ENCODE data around the gene AK5.

Gene AK5

DNA sequence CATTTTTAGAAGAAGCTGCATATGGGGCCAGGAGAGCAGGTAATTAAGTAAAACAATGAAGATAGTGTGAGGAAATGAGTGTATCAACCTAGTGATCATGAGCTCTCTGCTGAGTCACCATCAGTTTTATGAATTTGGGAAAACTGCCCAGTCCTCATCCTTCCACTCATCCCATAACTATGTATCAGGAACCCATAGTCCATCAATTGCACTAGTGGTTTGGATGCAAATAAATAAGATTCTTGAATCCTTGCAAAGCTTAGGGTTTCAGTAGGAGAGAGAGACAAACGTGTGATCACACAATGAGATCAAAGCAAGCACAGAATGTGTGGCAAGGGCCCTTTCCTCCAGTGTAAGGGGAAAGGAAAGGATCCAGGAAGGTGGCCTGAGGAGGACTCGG is 255.0 kb downstream of the AK5 start:
- no peak for TF ChIP-seq EZH2phosphoT487 (IDR thresholded peaks at IDR 0.05; ENCODE audit: low read depth)
- no peak for TF ChIP-seq CTCF (IDR thresholded peaks at IDR 0.05; ENCODE audit: low read depth, low read length)
- Histone ChIP-seq H4K20me1 (ENCODE audit: insufficient read depth, low read length) (no peaks in the 10 kb centered on the region), H3K79me2 (ENCODE audit: low read length) (no peaks in the 10 kb centered on the region), H3K4me2 (ENCODE audit: low read length) (no peak overlapping the region), H3K4me1 (ENCODE audit: low read length) (peaks cover 32% of the 10 kb centered on the region), H3K27ac (ENCODE audit: low read length) (no peak overlapping the region), H3K9ac (ENCODE audit: low read length) (no peak overlapping the region), H3K9me3 (ENCODE audit: insufficient read depth, low read length) (no peaks in the 10 kb centered on the region), H3K36me3 (replicated peaks; ENCODE audit: low read depth, low read length) (no peaks in the 10 kb centered on the region), H3K27me3 (ENCODE audit: low read depth, low read length) (no peaks in the 10 kb centered on the region), H3K4me3 (ENCODE audit: low read length) (no peak overlapping the region), H2AFZ (ENCODE audit: low read depth, low read length) (no peak overlapping the region)

- Histone ChIP-seq H4K20me1 (ENCODE audit: insufficient read depth, low read length) (no peaks in the 10 kb centered on the region), H3K36me3 (replicated peaks; ENCODE audit: low read depth, low read length) (no peaks in the 10 kb centered on the region), H3K27ac (ENCODE audit: low read length) (peak overlapping the region; percentile 57; the same call in 1 of the 2 replicates), H3K4me1 (ENCODE audit: low read length) (peaks cover 32% of the 10 kb centered on the region), H3K4me3 (ENCODE audit: low read length) (peak overlapping the region; percentile 16; the same call in 1 of the 2 replicates), H3K27me3 (ENCODE audit: low read depth, low read length) (no peaks in the 10 kb centered on the region), H3K79me2 (ENCODE audit: low read length) (no peaks in the 10 kb centered on the region), H2AFZ (ENCODE audit: low read depth, low read length) (peak overlapping the region; percentile 27; the same call in 1 of the 2 replicates), H3K9me3 (ENCODE audit: insufficient read depth, low read length) (no peaks in the 10 kb centered on the region), H3K9ac (ENCODE audit: low read length) (no peak overlapping the region), H3K4me2 (ENCODE audit: low read length) (peak overlapping the region; percentile 75)
- TF ChIP-seq CTCF (IDR thresholded peaks at IDR 0.05; ENCODE audit: low read depth, low read length) (no peak), EZH2phosphoT487 (IDR thresholded peaks at IDR 0.05; ENCODE audit: low read depth) (no peak)
Measured at GRCh38 chr1:77538956-77539518, 257.2 kb downstream of the AK5 start.

DNA sequence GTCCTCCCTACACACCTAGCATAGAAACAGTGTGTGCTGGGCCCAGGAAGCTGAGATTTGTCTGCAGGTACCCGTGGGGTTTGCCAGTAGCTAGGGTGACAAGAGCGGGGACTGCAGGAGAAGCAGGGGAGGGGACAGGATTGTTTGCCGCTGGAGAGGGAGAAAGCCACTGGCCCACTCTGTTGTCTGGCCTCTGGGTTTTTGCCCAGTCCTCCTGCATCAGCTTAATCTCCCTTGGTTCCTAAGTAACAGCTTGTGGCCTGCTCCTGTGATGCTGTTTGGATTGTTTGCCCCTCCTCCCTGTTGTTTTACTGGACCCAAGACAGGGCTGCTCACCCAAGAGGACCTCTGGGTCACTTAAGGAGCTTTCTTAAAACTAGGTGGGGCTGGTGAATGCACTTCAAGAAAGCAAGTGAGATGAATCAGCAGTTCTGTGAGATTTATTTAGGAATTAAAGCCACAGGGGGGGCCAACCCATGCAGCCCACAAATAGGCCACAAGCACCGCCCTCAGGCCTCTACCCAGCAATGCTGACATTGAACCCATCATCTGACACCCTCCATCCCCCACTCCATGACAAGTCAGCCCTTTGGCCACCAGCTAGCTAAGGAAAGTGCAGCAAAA is 257.8 kb downstream of the AK5 start:
- H4K20me1 ChIP-seq (ENCODE audit: insufficient read depth, low read length): no peaks in the 10 kb centered on the region
- peak overlapping the region; percentile 16; the same call in 1 of the 2 replicates for H3K4me3 ChIP-seq (ENCODE audit: low read length)
- H3K79me2 ChIP-seq (ENCODE audit: low read length): no peaks in the 10 kb centered on the region
- H3K9ac ChIP-seq (ENCODE audit: low read length): 0 out of 2 replicates have a peak overlapping the region, but pooled peaks have one; percentile 13
- H3K36me3 ChIP-seq (replicated peaks; ENCODE audit: low read depth, low read length): no peaks in the 10 kb centered on the region
- peak overlapping the region; percentile 67; the same call in 1 of the 2 replicates for H2AFZ ChIP-seq (ENCODE audit: low read depth, low read length)
- TF ChIP-seq EZH2phosphoT487 (IDR thresholded peaks at IDR 0.05; ENCODE audit: low read depth): no peak
- TF ChIP-seq CTCF (IDR thresholded peaks at IDR 0.05; ENCODE audit: low read depth, low read length): no peak
- peak overlapping the region; percentile 75 for H3K4me2 ChIP-seq (ENCODE audit: low read length)
- peaks cover 32% of the 10 kb centered on the region for H3K4me1 ChIP-seq (ENCODE audit: low read length)
- H3K27ac ChIP-seq (ENCODE audit: low read length): peak overlapping the region; percentile 57
- H3K9me3 ChIP-seq (ENCODE audit: insufficient read depth, low read length): no peaks in the 10 kb centered on the region
- H3K27me3 ChIP-seq (ENCODE audit: low read depth, low read length): no peaks in the 10 kb centered on the region

DNA sequence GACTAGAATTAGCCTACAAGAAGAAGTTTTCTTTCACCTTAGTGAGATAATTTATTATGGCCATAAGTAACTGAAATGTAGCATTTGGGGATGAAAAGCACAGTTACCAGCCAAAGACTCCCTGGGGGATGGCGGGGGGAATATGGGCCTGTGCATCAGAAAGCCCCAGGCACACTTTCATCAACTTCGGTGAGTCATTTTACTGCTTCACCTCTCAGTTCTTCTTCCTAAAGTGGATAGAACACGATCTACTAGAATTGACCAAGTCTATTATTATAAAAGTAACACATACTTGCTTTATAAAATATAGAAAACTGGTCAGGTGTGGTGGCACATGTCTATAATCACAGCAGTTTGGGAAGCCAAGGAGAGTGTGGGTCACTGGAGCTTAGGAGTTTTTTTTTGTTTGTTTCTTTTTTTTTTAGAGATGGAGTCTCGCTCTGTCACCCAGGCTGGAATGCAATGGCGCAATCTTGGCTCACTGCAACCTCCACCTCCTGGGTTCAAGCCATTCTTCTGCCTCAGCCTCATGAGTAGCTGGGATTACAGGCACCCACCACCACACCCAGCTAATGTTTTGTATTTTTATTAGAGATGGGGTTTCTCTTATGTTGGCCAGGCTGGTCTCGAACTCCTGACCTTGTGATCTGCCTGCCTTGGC is 258.8 kb downstream of the AK5 start:
- Histone ChIP-seq H3K27ac (ENCODE audit: low read length) (peak overlapping the region; percentile 57), H3K36me3 (replicated peaks; ENCODE audit: low read depth, low read length) (no peaks in the 10 kb centered on the region), H4K20me1 (ENCODE audit: insufficient read depth, low read length) (no peaks in the 10 kb centered on the region), H3K4me1 (ENCODE audit: low read length) (peaks cover 32% of the 10 kb centered on the region), H3K4me3 (ENCODE audit: low read length) (peak overlapping the region; percentile 5; the same call in 1 of the 2 replicates), H3K9me3 (ENCODE audit: insufficient read depth, low read length) (no peaks in the 10 kb centered on the region), H2AFZ (ENCODE audit: low read depth, low read length) (peak overlapping the region; percentile 67; the same call in 1 of the 2 replicates), H3K4me2 (ENCODE audit: low read length) (peak overlapping the region; percentile 75), H3K9ac (ENCODE audit: low read length) (no peak overlapping the region), H3K27me3 (ENCODE audit: low read depth, low read length) (no peaks in the 10 kb centered on the region), H3K79me2 (ENCODE audit: low read length) (no peaks in the 10 kb centered on the region)
- TF ChIP-seq EZH2phosphoT487 (IDR thresholded peaks at IDR 0.05; ENCODE audit: low read depth) (no peak), CTCF (IDR thresholded peaks at IDR 0.05; ENCODE audit: low read depth, low read length) (no peak)

Data from OCI-LY3 (cell line).